Measurements from ENCODE around the gene PTPRR. TPM values are rescaled to one million over a fixed set of nuclear protein-coding genes. Genes with fewer than 3 reads are reported as not detected.
A peak's percentile ranks its signal among the peaks of the same experiment; 100 is the strongest.

The PTPRR gene
- total and polyA plus RNA-seq, 2 donors (not counting 3 experiments of a cell fraction or from before 2014, with no cell fraction given) = 0.46 to 1.1 TPM

GRCh38 chr12:70609739-70610491 lies 310.6 kb downstream of the PTPRR start:
- peaks cover 67% of the 10 kb centered on the region for H3K4me1 ChIP-seq (ENCODE audit: control insufficient read depth, extremely low read depth, insufficient read depth, low read length)
- peak; percentile 79 for DNase-seq (ENCODE audit: low read depth, low spot score)
- TF ChIP-seq POLR2AphosphoS5 (IDR thresholded peaks at IDR 0.05; ENCODE audit: insufficient read depth, low read depth, low read length) = peak; percentile 68
- TF ChIP-seq MAX (IDR thresholded peaks at IDR 0.05; ENCODE audit: insufficient read depth, insufficient read length) = peak; percentile 26
- peak; percentile 45 for TF ChIP-seq POLR2A (IDR thresholded peaks at IDR 0.05; ENCODE audit: low read depth, low read length)
- TF ChIP-seq FOS (IDR thresholded peaks at IDR 0.05; ENCODE audit: borderline replicate concordance, insufficient read depth, low read length) = no peak
- TF ChIP-seq JUN (IDR thresholded peaks at IDR 0.05; ENCODE audit: borderline replicate concordance, insufficient read depth, insufficient read length, low read depth) = no peak
- peak; percentile 49 for TF ChIP-seq GATA2 (IDR thresholded peaks at IDR 0.05; ENCODE audit: insufficient read depth, insufficient read length, low read depth, low read length)
- intact Hi-C loops (cut with micrococcal nuclease) = loop anchor here (1.0 to 2.0 kb wide), 6 partner anchors 11 to 109 kb away; partner anchors contain the start of gene PTPRB
- no peaks in the 10 kb centered on the region for H3K27me3 ChIP-seq (ENCODE audit: control insufficient read depth in 2 of 2, insufficient read depth in 2 of 2, low read length in 2 of 2)
- H3K79me2 ChIP-seq (ENCODE audit: control insufficient read depth, insufficient read depth, low read length) = peaks cover 69% of the 10 kb centered on the region
- H3K9me3 ChIP-seq (replicated peaks; ENCODE audit: control insufficient read depth, insufficient read depth, low read length) = no peaks in the 10 kb centered on the region
- dilution Hi-C loops (cut with MboI; ENCODE audit: extremely low pct_ligation_motif_present, low sequenced_read_pairs) = loop anchor here (25.0 kb wide), 1 partner anchor 102 kb away; no protein-coding TSS in a partner anchor
- ChIA-PET POLR2A (interaction anchor here (1.3 kb wide), 1 partner anchor 16 kb away, joined by 3 read pairs; no protein-coding TSS in a partner anchor), CTCF (interaction anchor here (0.7 to 2.7 kb wide), 10 partner anchors 10 to 110 kb away, joined by 3 to 35 read pairs (median 5); partner anchors contain the start of gene PTPRB)
- H4K20me1 ChIP-seq (replicated peaks; ENCODE audit: control insufficient read depth, extremely low read depth, insufficient read depth, low read length) = no peaks in the 10 kb centered on the region
- no peaks in the 10 kb centered on the region for H3K9me1 ChIP-seq (replicated peaks; ENCODE audit: control insufficient read depth, extremely low read depth, insufficient read depth, low read length)
- peak overlapping the region; percentile 71 for H3K9ac ChIP-seq (replicated peaks; ENCODE audit: extremely low read depth, insufficient read depth, low read length)
- peak overlapping the region; percentile 4 for H2AFZ ChIP-seq (ENCODE audit: low read depth, low read length)
- peak overlapping the region; percentile 33 to 49 (median 37) for H3K4me3 ChIP-seq (replicated peaks in 1 of 3; ENCODE audit: insufficient read depth in 1 of 3, low read depth in 1 of 3, low read length in 3 of 3)
- H3K36me3 ChIP-seq (ENCODE audit: control insufficient read depth in 2 of 2, extremely low read depth in 1 of 2, insufficient read depth in 2 of 2, low read length in 2 of 2) = peaks cover 6 to 20% of the 10 kb centered on the region in 2 experiments
- H3K27ac ChIP-seq (ENCODE audit: insufficient read depth, low read depth, low read length) = peak overlapping the region; percentile 77
- no TSS peak for BruUV-seq (replicated peaks)
- peak; percentile 63 for FAIRE-seq
- H3K4me2 ChIP-seq (ENCODE audit: insufficient read depth, low read length) = peak overlapping the region; percentile 57
